GM12865 (cell line): ENCODE measurements around the gene MYOG.
A peak's percentile ranks its signal among the peaks of the same experiment; 100 is the strongest.

Experiments
- DNase-seq: peaks from one replicate; pipeline ENCODE4 v3.0.0; 2010; ENCODE audit warnings: low read depth
- H3K4me3 ChIP-seq: 2 replicates; pipeline ENCODE4 v1.5.1; 2011; ENCODE audit warnings: mild to moderate bottlenecking, low read depth, low read length, control low read depth
- CTCF ChIP-seq: IDR thresholded peaks from 2 replicates; pipeline ENCODE4 v1.5.1; 2011; ENCODE audit warnings: low read length, control low read depth, low read depth, inconsistent platforms; ENCODE audit not compliant: insufficient read depth; ENCODE audit errors: missing control alignments

Gene MYOG

DNA sequence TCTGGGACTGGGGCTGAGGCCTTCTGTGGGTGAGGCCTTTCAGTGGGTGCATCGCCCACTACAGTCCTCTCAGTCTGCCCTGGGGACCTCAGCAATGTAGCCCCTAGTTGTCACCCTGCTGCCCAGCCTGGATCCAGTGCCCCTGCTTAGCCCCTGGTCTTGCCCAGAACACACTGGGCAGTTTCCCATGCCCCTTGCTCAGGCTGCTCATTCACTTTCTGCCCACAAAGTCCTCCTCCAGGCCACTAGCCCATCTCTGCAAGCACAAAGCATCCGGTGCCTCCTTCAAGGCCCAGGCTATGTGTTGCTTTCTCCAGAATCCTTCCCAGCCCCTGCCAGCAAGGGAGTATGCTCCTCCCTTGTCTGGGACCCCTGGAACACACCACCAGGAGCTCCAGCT is 36.3 kb upstream of the MYOG start:
- TF ChIP-seq CTCF, result no peak
- DNase-seq, result no peak
- no peak overlapping the region for H3K4me3 ChIP-seq

- no peak for TF ChIP-seq CTCF
- no peak overlapping the region for H3K4me3 ChIP-seq
- DNase-seq, result no peak
Observed at GRCh38 chr1:203121186-203122015, 35.6 kb upstream of the MYOG start.

DNA sequence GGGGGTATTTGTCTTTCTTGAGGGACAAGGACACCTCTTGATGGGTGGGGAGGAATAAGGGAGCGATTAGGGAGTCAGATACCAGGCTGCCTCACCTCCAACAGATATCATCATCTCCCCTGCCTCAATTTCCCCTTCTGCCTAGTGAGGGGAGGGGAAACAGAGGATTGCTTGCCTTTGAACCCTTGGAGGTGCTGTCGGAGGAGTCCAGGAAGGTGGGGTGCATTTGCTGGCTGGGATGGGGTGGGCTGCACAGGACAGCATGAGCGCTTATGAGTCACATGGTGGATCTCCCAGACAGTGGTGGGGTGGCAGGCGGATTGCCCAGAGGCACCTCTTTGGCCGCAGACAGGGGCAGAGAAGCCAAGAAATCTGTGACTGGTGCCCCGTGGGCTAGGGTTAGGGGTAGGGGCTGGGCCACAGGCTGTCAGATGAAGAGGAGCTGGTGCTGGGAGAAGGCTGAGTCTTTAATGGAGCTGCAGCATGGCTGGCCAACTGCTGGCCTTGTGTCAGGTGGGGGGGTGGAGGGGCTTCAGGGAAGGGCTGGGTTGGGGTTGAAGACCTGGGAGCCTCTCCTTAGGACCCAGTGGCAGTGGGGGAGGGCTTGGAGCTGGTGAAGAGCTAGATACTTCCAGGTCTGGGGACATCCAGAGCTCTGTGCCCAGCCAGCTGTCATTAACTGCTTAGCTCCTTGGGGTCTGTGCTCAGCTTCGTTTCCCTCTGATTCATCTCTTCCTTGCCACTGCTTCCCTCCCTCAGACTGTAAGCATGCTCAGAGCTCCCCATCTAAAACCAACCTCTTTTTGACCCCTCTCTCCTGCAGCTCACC is 34.7 kb upstream of the MYOG start:
- no peak for TF ChIP-seq CTCF
- H3K4me3 ChIP-seq, result no peak overlapping the region

DNA sequence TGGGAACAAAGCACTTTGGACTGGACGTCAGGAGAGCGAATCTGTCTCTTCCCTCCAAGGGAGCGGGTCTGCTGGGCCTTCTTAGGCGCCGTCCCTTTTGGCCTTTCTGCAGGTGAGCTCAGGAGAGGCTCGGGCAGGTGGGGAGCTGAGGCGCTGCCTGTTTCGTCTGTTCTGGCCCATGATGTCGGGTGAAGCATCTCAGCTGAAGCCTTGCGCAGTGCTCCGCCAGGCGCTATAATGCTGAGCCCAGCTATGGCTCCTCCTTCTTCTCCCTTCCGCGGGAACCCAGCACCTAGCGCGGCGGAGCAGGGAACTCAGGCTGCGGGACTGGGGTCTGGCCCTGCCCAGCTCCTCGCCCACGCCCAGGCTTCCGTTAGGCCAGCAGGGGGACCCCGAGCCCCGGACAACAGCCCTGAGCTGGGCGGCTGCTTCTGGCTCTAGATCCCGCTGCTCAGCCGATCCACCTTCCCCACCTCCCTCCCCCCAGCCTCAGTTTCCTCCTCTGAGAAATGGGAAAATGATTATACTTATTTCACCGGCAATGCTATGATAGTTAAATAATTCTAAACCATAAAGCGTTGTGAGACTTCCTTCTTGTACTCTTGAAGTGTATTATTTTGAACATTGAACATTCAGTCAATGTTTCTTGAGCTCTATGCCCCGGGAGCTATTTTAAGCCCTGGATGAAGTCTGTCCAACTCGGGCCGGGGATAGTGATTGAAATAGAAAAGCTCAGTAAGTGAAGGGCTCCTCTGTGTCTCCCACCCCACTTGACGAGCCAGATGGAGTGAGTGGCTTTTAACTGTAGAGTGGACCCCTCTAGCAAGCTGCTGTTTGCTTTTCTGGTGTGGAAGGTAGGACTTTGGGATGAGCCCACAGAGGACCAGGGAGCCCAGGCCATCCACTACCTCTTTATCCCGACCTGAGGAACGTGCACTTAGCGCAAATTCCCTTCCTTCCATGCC is 32.1 kb upstream of the MYOG start:
- peak; percentile 43 for DNase-seq
- peak; percentile 61 for TF ChIP-seq CTCF
- H3K4me3 ChIP-seq, result no peak overlapping the region

More for the DNA sequence above, 34.7 kb upstream of the MYOG start:
- no peak for DNase-seq

- no peak for TF ChIP-seq CTCF
- DNase-seq, result no peak
- H3K4me3 ChIP-seq, result no peak overlapping the region
Observed at GRCh38 chr1:203116091-203116820, 30.4 kb upstream of the MYOG start.

GRCh38 chr1:203114202-203114601 is 28.4 kb upstream of the MYOG start:
- TF ChIP-seq CTCF, result no peak
- no peak for DNase-seq
- no peak overlapping the region for H3K4me3 ChIP-seq
